Midbrain (tissue), 1 donor: ENCODE data around the gene LARGE2.

Source experiments
- DNase-seq: peaks from one replicate; lab custom pipeline; 2025; lab: John Stamatoyannopoulos, UW

Gene LARGE2

DNA sequence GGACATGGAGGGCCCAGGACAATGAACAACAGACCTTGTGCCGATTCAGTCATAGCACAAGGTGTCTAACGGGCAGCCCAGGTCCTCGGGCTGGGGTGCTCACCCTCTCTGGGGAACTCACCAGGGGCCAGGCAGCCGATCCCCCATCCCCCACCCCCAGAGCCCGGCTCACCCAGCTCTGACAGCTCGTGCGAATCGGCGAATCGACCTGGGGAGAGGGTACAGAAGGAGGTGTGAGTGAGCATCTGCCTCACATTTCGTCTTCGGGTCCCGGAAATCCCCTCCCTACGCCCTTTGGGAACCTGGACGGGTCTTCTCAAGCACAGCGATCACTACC, 5.2 kb upstream of the LARGE2 start:
- no peak for DNase-seq

DNA sequence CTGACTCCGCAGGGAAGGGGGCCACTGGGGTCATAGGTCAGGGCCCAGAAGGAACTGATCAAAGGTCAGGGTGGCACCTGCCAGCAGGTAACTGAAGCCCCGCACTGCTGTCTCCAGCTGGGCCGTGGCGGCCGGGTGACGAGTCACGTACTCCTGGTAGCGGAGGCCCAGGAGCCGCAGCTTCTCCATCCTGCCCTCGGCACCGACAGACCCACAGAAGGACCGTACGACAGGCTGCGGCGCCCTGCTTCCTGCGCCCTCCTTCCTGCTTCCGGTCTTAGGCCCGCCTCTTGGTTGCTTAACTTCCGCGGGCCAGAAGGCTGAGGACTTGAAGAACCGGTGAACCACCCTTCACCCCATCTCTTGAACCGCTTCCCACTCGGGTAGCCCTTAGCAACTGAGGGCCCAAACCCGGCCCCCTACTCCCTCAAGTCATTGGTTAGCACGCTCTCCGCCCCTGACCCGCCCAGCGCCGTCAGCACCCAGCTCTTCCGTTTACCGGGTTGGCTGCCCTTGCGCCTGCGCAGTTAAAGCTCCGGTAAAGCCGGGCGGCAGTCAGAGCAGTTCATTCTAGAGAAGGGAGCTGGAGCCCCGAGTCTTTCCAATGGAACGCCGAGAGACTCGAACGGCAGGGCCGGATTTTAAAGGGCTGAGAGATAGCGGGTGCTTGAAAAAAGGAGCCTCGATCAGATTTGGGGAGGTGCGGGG, 4.7 kb upstream of the LARGE2 start, which contains the start of gene PEX16:
Gene PEX16, minus strand, starts transcription at position 255 of the 708 bp plus-strand sequence. Its CDS starts 66 bp downstream, at position 189.
- DNase-seq = peak; percentile 98

DNA sequence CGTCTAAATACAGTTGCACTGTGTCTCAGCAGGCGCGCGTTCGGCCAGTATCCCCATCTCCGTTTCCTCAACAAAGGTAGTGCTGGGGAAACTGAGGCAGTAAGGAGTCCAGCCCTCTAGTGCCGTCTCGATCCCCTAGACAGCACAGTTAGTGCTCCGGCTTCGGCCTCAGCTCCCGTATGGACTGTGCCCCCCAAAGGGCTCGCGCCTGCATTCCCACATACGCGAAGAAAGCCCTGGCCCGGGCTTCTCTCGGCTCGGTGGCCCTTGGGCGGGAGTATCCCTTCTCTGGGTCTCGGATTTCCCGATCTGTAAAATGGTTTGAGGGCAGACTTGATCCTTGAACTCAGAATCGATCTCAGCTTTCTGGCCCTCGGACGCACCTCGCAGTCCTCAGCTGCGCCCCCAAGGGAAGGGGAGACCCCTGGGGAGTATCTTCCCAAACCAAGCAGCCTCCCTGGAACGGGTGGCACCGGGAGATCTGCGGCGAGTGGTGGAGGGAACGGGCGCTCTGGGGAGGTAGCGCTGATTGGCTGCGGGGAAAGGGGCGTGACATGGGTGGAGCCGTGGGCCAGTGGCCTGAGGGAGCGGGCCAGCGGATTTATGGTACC, 4.0 kb upstream of the LARGE2 start:
- peak; percentile 80 for DNase-seq

DNA sequence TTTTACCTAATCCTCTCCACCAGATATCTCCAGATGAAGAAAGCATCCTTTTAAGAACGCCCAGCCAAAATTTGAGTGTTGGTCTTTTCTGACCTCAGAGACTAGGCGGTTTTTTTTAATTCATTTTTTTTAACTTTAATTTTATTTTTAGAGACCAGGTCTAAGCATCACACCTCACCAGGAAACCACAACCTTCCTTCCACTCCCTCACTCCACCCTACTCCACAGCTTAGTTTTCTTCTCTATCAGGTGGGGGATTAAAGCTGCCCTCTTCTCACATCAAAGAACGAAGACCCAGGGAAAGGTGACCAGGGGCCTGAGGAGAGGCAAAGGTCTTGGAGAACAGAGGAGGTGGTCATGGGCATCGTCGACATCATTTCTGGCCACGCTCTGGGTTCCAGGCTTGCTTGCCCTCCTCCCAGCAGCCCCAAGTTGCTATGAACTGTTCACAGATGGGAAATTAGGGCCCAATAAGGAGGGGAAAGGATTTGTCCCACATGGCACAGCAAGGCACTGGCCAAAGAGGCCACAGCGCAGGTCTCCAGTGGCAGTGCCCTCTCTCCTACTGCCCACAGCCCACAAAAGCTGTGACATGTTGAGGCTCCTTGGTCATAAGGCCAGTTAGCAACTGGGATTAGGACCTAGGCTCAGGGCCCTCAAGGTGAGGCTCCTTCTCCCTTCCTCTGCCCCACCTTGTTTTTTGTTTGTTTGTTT, 3.3 kb upstream of the LARGE2 start:
- no peak for DNase-seq

DNA sequence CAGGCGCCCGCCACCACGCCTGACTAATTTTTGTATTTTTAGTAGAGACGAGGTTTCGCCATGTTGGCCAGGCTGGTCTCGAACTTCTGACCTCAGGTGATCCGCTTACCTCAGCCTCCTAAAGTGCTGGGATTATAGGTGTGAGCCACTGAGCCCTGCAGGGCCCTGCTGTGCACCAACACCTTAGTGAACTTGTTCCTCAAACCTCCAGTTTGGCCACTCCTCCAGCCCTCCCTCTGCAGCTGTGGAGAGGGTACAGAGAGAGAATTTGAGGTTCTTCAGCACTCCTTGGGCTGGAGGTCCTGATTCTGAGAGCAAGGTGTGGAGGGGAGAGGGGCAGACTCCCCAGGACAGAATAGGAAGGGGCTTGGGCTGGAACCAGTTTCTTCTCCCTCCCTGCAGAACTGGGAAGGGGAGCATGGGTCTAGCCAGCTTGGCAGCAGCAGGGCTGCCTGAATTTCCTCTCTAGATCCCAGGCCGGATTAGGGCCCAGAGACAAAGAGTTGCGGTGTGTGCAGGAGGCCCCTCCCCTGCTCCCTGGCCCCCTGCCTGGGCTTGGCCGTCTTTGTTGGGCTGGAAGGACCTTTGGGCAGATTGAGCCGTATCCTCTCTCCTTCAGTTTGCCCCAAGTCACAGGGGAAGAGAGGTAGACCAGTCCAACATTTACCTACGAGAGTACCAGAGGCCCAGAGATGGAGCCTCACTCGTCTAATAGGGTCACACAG, 2.5 kb upstream of the LARGE2 start:
- peak; percentile 30 for DNase-seq

DNA sequence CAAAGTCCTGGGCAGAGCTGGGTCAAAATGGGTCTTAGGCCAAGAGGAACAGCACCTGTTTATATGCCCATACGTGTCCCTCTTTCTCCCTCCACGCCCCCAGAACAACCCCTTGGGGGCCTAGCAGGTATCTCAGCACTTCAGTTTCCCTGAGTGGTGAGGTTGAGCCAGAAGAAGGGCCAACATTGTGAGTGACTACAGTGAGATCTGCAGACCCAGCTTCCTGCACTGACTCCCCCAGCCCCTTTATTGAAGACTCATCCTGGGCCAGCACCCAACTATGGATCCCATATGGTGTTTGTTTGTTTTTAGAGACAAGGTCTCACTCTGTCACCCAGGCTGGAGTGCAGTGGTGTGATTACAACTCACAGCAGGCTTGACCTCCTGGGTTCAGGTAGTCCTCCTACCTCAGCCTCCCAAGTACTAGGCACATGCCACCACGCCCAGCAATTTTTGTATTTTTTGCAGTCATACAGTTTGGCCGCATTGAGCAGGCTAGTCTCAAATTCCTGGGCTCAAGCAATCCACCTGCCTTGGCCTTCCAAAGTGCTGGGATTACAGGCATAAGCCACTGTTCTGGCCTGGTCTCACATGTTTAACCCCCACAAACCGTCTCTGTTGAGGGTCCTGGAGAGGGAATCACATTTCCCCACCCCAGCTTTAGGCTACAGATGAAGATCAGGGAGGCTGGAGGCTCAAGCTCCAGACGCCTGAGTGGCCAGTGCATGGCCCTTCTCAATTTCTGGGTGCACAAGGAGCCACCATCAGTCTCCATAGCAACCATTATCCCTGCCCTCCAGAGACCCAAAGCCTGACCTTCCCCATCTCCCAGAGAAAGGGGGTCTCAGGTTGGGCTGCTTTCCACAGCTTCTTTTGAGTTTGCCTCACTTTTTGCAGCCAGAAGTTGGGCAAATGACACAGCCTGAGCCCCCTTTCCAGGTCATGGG, 1.7 kb upstream of the LARGE2 start:
- no peak for DNase-seq

DNA sequence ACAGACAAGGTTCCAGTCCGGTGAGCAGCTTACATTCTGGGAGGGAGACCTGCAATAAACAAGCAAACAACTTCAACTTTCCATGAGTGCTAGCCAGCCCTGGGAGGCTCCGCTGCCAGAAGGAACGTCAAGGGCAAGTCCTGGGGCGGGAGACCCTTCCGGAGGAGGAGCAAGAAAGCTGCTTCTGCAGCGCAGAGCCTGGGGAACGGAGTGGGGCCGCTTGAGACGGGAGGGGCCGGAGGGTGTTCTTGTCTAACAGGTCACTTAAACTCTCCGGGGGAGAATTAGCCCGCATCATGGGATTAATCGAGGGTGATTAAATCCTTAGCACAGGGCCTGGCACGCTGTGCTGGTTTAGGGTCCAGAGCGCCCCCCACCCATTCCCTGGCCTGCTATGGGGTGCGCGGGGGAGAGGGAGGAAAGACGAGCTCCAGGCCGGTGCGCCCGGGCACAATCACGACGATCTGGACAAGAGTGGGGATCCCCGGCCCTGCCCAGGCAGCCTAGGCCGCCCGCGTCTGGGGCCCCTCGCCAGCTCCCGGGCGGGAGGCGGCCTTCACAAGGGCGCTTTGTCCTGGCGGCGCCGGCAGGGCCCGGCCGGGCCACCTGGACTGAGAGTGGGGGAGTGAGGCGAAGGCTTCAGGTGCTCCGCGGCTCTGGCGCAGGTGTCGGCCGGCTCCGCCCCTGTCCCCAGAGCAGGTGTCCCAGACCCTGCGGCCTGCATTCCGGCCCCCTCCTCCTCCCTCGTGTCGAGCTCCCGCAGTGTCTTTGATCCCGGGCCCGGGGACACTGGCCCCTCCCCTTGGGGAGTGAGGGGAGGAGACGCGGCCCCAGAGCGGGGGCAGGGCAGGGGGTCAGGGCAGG, 663 bp upstream of the LARGE2 start:
- DNase-seq = no peak

DNA sequence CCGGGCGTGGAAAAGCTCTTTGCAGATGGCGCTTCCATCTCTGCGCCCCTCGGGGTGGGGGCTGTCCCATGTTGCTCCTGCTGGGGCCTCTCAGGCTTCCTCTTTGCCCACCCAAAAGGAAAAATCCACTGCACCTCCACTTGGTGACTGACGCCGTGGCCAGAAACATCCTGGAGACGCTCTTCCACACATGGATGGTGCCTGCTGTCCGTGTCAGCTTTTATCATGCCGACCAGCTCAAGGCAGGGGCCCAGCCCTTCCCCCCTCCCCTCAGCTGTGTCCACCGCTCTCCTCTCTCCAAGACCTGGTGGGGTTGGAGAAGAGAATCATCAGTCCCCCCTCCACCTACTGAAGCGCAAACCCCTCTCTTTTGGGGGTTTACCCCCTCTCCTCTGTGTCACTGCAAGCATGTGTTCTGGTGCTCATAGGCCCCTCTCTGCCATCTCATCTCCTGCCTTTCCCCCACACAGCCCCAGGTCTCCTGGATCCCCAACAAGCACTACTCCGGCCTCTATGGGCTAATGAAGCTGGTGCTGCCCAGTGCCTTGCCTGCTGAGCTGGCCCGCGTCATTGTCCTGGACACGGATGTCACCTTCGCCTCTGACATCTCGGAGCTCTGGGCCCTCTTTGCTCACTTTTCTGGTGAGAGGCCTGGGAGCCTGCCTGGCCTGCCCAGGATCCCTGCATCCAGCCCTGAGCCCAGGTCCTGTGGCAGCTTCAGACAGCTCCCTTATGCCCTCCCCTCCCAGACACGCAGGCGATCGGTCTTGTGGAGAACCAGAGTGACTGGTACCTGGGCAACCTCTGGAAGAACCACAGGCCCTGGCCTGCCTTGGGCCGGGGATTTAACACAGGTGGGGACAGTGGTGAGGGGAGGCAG, 1.8 kb downstream of the LARGE2 start:
- DNase-seq = no peak

DNA sequence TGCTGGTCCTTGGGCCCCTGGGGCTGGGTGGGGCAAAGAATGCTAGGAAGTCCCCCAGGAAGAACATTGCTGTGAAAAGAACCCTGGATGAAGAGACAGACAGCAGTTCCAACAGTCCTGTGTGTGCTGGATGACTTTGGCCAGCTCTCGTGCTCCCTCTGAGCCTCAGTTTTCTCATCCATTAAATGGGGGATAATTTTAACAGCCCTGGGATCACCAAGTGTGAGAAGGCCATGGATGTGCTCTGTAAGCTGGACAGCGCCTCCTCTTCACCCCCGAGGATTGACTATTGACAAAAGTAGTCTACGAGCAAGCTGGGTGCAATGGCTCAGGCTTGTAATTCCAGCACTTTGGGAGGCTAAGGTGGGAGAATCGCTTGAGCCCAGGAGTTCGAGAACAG, 2.5 kb downstream of the LARGE2 start:
- DNase-seq = no peak

DNA sequence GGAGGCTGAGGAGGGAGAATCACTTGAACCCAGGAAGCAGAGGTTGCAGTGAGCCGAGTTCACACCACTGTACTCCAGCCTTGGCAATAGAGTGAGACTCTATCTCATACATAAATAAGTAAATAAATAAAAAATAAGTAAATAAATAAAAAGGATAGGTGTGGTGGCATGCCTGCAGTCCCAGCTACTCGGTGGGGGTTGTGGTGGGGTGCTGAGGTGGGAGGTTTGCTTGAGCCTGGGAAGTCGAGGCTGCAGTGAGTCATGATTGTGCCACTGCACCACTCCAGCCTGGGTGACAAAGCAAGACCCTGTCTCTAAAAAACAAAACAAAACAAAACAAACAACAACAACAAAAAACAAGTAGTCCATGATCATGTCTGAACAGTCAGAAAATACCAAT, 3.1 kb downstream of the LARGE2 start:
- no peak for DNase-seq

DNA sequence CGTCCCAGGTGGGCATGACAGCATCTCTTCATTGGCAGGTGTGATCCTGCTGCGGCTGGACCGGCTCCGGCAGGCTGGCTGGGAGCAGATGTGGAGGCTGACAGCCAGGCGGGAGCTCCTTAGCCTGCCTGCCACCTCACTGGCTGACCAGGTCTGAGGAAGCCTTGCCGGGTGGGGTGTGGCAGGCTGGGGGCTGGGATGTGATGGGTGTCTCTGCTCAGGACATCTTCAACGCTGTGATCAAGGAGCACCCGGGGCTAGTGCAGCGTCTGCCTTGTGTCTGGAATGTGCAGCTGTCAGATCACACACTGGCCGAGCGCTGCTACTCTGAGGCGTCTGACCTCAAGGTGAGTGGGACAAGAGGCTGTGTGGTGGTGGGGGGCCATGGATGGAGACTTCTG, 3.5 kb downstream of the LARGE2 start:
- no peak for DNase-seq

DNA sequence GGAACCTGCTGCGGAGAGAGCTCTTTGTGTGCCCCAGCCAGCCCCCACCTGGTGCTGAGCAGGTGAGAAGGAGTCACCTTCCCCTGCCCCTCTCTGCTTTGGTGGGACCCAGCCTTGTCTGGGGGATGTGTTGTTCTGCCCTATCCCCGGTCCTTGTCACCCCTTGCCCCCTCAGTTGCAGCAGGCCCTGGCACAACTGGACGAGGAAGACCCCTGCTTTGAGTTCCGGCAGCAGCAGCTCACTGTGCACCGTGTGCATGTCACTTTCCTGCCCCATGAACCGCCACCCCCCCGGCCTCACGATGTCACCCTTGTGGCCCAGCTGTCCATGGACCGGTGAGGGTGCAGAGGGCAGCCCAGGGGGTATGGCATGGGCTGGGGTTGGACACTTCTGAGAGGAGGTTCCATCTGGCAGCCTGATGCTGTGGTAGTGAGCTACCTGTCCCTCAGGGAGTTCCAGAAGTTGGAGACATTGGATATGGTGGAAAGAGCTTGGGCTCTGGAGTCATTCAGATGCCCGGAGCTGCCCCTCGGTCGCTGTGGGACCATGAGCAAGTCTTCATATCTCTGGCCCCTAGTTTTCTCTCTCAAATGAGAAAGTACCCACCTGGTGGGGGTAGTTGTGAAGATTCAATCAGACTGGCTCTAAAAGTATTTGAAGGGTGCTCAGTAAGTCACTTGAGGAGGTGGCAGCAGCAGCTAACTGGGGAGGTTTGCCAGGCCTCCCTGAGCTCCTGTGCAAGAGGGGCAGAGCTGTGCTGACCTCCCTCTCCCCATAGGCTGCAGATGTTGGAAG, 4.3 kb downstream of the LARGE2 start:
- DNase-seq = no peak

DNA sequence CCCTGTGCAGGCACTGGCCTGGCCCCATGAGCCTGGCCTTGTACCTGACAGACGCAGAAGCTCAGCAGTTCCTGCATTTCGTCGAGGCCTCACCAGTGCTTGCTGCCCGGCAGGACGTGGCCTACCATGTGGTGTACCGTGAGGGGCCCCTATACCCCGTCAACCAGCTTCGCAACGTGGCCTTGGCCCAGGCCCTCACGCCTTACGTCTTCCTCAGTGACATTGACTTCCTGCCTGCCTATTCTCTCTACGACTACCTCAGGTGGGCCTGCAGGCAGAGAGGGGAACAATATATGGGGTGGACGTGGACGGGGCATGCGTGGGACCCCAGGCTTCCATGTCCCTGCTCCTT, 4.9 kb downstream of the LARGE2 start:
- no peak for DNase-seq

DNA sequence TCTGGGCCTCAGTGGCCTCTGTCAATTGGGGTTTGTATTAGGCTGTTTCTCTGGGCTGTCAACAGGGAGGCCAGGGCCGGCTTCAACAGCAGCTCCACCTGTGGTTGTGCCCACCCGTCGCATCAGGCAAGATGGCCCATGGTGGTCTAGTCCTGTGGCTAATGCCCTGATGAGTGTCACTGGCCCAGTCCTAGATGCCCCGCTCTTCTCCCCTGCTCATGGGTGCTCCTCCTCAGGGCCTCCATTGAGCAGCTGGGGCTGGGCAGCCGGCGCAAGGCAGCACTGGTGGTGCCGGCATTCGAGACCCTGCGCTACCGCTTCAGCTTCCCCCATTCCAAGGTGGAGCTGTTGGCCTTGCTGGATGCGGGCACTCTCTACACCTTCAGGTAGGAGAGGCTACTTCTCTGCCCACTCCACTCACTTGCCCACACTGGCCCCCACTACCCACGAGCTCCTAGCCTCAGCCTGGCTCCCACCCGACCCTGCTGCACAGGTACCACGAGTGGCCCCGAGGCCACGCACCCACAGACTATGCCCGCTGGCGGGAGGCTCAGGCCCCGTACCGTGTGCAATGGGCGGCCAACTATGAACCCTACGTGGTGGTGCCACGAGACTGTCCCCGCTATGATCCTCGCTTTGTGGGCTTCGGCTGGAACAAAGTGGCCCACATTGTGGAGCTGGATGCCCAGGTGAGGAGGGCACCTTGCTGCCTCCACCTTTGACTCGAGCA, 5.4 kb downstream of the LARGE2 start:
- DNase-seq = no peak

DNA sequence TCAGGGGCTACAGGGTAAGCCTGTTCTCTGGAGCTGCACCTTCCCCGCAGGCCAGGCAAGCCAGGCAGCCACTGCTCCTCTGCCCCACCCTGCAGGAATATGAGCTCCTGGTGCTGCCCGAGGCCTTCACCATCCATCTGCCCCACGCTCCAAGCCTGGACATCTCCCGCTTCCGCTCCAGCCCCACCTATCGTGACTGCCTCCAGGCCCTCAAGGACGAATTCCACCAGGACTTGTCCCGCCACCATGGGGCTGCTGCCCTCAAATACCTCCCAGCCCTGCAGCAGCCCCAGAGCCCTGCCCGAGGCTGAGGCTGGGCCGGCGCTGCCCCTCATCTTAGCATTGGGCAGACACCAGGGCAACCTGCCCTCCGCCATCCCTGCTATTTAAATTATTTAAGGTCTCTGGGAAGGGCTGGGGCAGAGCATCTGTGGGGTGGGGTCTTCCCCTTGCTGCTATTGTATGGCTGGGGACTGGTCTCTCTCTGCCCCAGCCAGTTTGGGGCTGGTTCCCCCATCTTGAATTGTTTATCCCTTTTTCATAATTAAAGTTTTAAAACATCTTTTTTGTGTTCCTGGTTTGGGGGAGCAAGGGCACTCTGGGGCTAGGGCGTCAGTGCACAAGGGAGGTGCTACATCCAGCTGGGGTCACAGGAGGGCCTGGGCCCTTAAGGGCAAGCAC, 6.2 kb downstream of the LARGE2 start:
- no peak for DNase-seq

DNA sequence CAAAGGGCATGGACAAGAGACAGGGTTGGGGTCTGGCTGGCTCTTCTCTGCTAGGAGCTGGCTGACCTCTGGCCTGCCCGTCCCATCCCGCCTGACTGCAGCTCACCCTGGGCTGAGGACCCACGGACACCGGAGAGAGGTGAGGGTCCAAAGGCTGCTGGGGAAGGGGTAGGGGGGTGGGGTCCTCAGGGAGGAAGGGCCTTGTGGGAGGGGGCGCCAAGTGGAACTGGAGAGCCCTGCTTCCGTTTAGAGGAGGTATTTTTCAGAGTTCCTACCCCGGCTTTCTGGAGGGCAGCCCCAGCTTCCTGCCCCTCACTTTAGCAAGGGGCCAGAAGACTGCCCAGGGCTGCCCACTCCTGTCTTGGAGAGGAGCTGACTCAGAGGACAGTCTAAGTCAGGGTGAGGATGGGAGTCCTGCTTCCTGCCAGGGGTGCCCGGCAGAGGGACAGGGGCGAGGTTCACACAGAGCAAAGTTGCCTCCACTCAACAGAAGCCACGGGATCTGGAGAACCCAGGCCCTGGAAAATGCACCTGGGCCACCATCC, 7.1 kb downstream of the LARGE2 start:
- DNase-seq = no peak
